HepG2 (cell line): Measurements from ENCODE around the gene OSR1. TPM values are rescaled to one million over a fixed set of nuclear protein-coding genes. Genes with fewer than 3 reads are reported as not detected.
A peak's percentile ranks its signal among the peaks of the same experiment; 100 is the strongest.

Experiments
- CC2D1A ChIP-seq: sonication (generic); formaldehyde crosslinking; IDR thresholded peaks from 2 replicates; pipeline ENCODE4 v1.8.1; 2023; ENCODE audit warnings: mild to moderate bottlenecking, missing genetic modification reagents
- CCDC6 ChIP-seq: sonication (generic); formaldehyde crosslinking; IDR thresholded peaks from 2 replicates; pipeline ENCODE4 v1.8.1; 2022; ENCODE audit warnings: mild to moderate bottlenecking, missing genetic modification reagents, moderate library complexity
- EED ChIP-seq: sonication (generic); formaldehyde crosslinking; IDR thresholded peaks from 2 replicates; pipeline ENCODE4 v1.5.0; 2020; ENCODE audit warnings: mild to moderate bottlenecking, missing genetic modification reagents
- FIP1L1 ChIP-seq: fragments of 200-400 bp; formaldehyde crosslinking; IDR thresholded peaks from 2 replicates; pipeline ENCODE4 v1.6.1; 2018; ENCODE audit warnings: low read depth, mild to moderate bottlenecking, low read length, moderate library complexity, borderline replicate concordance; ENCODE audit not compliant: insufficient read depth
- FOXJ3 ChIP-seq: sonication (generic); formaldehyde crosslinking; IDR thresholded peaks from 2 replicates; pipeline ENCODE4 v1.4.0; 2020; ENCODE audit warnings: missing genetic modification reagents, mild to moderate bottlenecking, borderline replicate concordance
- FOXP4 ChIP-seq: sonication (generic); formaldehyde crosslinking; IDR thresholded peaks from 2 replicates; pipeline ENCODE4 v1.4.0; 2020; ENCODE audit warnings: missing genetic modification reagents
- HDAC6 ChIP-seq: fragments of 200-600 bp; sonication (generic); IDR thresholded peaks from 2 replicates; pipeline ENCODE4 v1.7.0; 2017; ENCODE audit warnings: mild to moderate bottlenecking, antibody characterized with exemption, low read length, low read depth
- IRX3 ChIP-seq: sonication (generic); formaldehyde crosslinking; IDR thresholded peaks from 2 replicates; pipeline ENCODE4 v1.8.1; 2023; ENCODE audit warnings: mild to moderate bottlenecking, low read depth, missing genetic modification reagents, borderline replicate concordance
- MXI1 ChIP-seq: IDR thresholded peaks from 3 replicates; pipeline ENCODE4 v1.6.1; 2012; ENCODE audit warnings: low read depth, low read length, inconsistent platforms, borderline replicate concordance
- NCOR1 ChIP-seq: fragments of 200-600 bp; sonication (generic); IDR thresholded peaks from 2 replicates; pipeline ENCODE4 v1.7.0; 2017; ENCODE audit warnings: antibody characterized with exemption, low read length, borderline replicate concordance
- SOX5 ChIP-seq: IDR thresholded peaks from 2 replicates; pipeline ENCODE4 v1.6.1; 2016; ENCODE audit warnings: borderline replicate concordance
- ZBTB14 ChIP-seq: sonication (generic); formaldehyde crosslinking; IDR thresholded peaks from 2 replicates; pipeline ENCODE4 v1.4.0; 2020; ENCODE audit warnings: missing genetic modification reagents
- ZFP36L1 ChIP-seq: sonication (generic); formaldehyde crosslinking; IDR thresholded peaks from 2 replicates; pipeline ENCODE4 v1.8.0; 2022; ENCODE audit warnings: mild to moderate bottlenecking, missing genetic modification reagents, moderate library complexity
- ZNF18 ChIP-seq: sonication (generic); formaldehyde crosslinking; IDR thresholded peaks from 2 replicates; pipeline ENCODE4 v1.8.0; 2022; ENCODE audit warnings: mild to moderate bottlenecking, missing genetic modification reagents; ENCODE audit not compliant: insufficient replicate concordance
- ZNF234 ChIP-seq: sonication (generic); formaldehyde crosslinking; conservative IDR thresholded peaks from 2 replicates; pipeline ENCODE4 v1.5.1; 2020; ENCODE audit warnings: mild to moderate bottlenecking, missing genetic modification reagents
- ZNF251 ChIP-seq: sonication (generic); formaldehyde crosslinking; IDR thresholded peaks from 2 replicates; pipeline ENCODE4 v1.9.0; 2021; ENCODE audit warnings: mild to moderate bottlenecking, missing genetic modification reagents
- ZNF30 ChIP-seq: sonication (generic); formaldehyde crosslinking; IDR thresholded peaks from 2 replicates; pipeline ENCODE4 v1.5.0; 2020; ENCODE audit warnings: mild to moderate bottlenecking, missing genetic modification reagents
- ZNF441 ChIP-seq: sonication (generic); formaldehyde crosslinking; IDR thresholded peaks from 2 replicates; pipeline ENCODE4 v1.7.0; 2021; ENCODE audit warnings: missing genetic modification reagents, borderline replicate concordance
- ZNF547 ChIP-seq: sonication (generic); formaldehyde crosslinking; IDR thresholded peaks from 2 replicates; pipeline ENCODE4 v1.5.1; 2020; ENCODE audit warnings: mild to moderate bottlenecking, missing genetic modification reagents
- ZNF562 ChIP-seq: sonication (generic); formaldehyde crosslinking; IDR thresholded peaks from 2 replicates; pipeline ENCODE4 v1.8.0; 2022; ENCODE audit warnings: missing genetic modification reagents, borderline replicate concordance
- ZNF747 ChIP-seq: sonication (generic); formaldehyde crosslinking; IDR thresholded peaks from 2 replicates; pipeline ENCODE4 v1.8.1; 2023; ENCODE audit warnings: missing genetic modification reagents, mild to moderate bottlenecking, borderline replicate concordance
- polyA plus RNA-seq, 8 experiments: library from polyadenylated mRNA; depleted of rRNA in 3 of 8; stranded (reverse) in 7 of 8; unstranded in 1 of 8; fragments of >200 nt; fragmentation: Illumina TruSeq in 4 of 8; extraction: Trizol in 4 of 8; gene quantifications; 2 replicates each; pipeline versions ENCODE4 v1.2.1 to v1.2.3, GENCODE V29; 2011 to 2016; ENCODE audit warnings: low read depth in 4 of 8, missing spikeins in 1 of 8, mixed read lengths in 1 of 8; ENCODE audit not compliant: insufficient read depth in 1 of 8
- total RNA-seq, 5 experiments: library from RNA; depleted of rRNA; stranded (reverse); fragments of >200 nt; fragmentation: Illumina TruSeq; extraction: Trizol; gene quantifications; 2 replicates each; pipeline ENCODE4 v1.2.3, GENCODE V29; 2016; ENCODE audit warnings: low read depth in 1 of 5
- TF ChIP-seq, protein P1 (sequence below): sonication (generic); formaldehyde crosslinking; IDR thresholded peaks from 2 replicates; pipeline ENCODE4 v1.4.0; 2020; ENCODE audit warnings: mild to moderate bottlenecking, missing genetic modification reagents

Gene OSR1
- total and polyA plus RNA-seq, 2 of the 13 experiments (the other 11 are each of a cell fraction or from before 2014, with no cell fraction given) = 0.63 to 1.1 TPM

GRCh38 chr2:19347619-19348562 lies 10.5 kb downstream of the OSR1 start (continued):
- TF ChIP-seq CC2D1A (CRISPR knock-in tag) (0 out of 2 replicates have a peak, but pooled peaks have one; percentile 58), ZBTB14 (CRISPR knock-in tag) (0 out of 2 replicates have a peak, but pooled peaks have one; percentile 30), FOXJ3 (CRISPR knock-in tag) (peak; percentile 69; the same call in 1 of the 2 replicates), ZNF234 (CRISPR knock-in tag) (no peak), CCDC6 (CRISPR knock-in tag) (peak; percentile 76; the same call in 1 of the 2 replicates), IRX3 (CRISPR knock-in tag) (no peak), FOXP4 (CRISPR knock-in tag) (peak; percentile 54), MXI1 (peak; percentile 68; the same call in 2 of the 3 replicates), ZNF747 (CRISPR knock-in tag) (no peak), HDAC6 (no peak), EED (CRISPR knock-in tag) (peak; percentile 85), ZFP36L1 (CRISPR knock-in tag) (peak; percentile 97), ZNF251 (CRISPR knock-in tag) (peak; percentile 57; the same call in 1 of the 2 replicates), SOX5 (CRISPR knock-in tag) (peak; percentile 7), ZNF547 (peak; percentile 63; the same call in 1 of the 2 replicates), ZNF30 (CRISPR knock-in tag) (no peak; the same call in 1 of the 2 replicates), FIP1L1 (peak; percentile 74; the same call in 1 of the 2 replicates), ZNF562 (CRISPR knock-in tag) (no peak), ZNF18 (CRISPR knock-in tag) (peak; percentile 71), NCOR1 (no peak), ZNF441 (CRISPR knock-in tag) (peak; percentile 81; the same call in 1 of the 2 replicates)
- TF ChIP-seq, protein P1, sequence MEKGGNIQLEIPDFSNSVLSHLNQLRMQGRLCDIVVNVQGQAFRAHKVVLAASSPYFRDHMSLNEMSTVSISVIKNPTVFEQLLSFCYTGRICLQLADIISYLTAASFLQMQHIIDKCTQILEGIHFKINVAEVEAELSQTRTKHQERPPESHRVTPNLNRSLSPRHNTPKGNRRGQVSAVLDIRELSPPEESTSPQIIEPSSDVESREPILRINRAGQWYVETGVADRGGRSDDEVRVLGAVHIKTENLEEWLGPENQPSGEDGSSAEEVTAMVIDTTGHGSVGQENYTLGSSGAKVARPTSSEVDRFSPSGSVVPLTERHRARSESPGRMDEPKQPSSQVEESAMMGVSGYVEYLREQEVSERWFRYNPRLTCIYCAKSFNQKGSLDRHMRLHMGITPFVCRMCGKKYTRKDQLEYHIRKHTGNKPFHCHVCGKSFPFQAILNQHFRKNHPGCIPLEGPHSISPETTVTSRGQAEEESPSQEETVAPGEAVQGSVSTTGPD = peak; percentile 23; the same call in 1 of the 2 replicates
